ENCODE data around the gene QRICH1.
"Not testable (repeated sequence)": the region's sequence is repeated elsewhere in the genome, so short reads cannot be mapped to it uniquely, and the experiment has no call there.

GRCh38 chr3:49008627-49009026 is 85.2 kb downstream of the QRICH1 start:
- TF ChIP-seq CTCF, POLR2A (IDR thresholded peaks at IDR 0.05): not testable (repeated sequence)
